ENCODE results near the gene PHC2. TPM values are rescaled to one million over a fixed set of nuclear protein-coding genes. Genes with fewer than 3 reads are reported as not detected.

Gene PHC2
- total and polyA plus RNA-seq, 2 of the 13 experiments (the other 11 are each of a cell fraction or from before 2014, with no cell fraction given): 52.5 to 84.9 TPM

GRCh38 chr1:33342041-33342723, 88.7 kb downstream of the PHC2 start (continued):
- TF ChIP-seq, protein P1, sequence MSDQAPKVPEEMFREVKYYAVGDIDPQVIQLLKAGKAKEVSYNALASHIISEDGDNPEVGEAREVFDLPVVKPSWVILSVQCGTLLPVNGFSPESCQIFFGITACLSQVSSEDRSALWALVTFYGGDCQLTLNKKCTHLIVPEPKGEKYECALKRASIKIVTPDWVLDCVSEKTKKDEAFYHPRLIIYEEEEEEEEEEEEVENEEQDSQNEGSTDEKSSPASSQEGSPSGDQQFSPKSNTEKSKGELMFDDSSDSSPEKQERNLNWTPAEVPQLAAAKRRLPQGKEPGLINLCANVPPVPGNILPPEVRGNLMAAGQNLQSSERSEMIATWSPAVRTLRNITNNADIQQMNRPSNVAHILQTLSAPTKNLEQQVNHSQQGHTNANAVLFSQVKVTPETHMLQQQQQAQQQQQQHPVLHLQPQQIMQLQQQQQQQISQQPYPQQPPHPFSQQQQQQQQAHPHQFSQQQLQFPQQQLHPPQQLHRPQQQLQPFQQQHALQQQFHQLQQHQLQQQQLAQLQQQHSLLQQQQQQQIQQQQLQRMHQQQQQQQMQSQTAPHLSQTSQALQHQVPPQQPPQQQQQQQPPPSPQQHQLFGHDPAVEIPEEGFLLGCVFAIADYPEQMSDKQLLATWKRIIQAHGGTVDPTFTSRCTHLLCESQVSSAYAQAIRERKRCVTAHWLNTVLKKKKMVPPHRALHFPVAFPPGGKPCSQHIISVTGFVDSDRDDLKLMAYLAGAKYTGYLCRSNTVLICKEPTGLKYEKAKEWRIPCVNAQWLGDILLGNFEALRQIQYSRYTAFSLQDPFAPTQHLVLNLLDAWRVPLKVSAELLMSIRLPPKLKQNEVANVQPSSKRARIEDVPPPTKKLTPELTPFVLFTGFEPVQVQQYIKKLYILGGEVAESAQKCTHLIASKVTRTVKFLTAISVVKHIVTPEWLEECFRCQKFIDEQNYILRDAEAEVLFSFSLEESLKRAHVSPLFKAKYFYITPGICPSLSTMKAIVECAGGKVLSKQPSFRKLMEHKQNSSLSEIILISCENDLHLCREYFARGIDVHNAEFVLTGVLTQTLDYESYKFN (CRISPR knock-in tag; conservative IDR thresholded peaks at IDR 0.05): peak; percentile 97
- TF ChIP-seq ERF (CRISPR knock-in tag; IDR thresholded peaks at IDR 0.05) (peak; percentile 87), SALL2 (CRISPR knock-in tag; IDR thresholded peaks at IDR 0.05) (0 out of 2 replicates have a peak, but pooled peaks have one; percentile 64), ZNF737 (CRISPR knock-in tag; IDR thresholded peaks at IDR 0.05; ENCODE audit: borderline replicate concordance) (no peak), KIAA2018 (CRISPR knock-in tag; IDR thresholded peaks at IDR 0.05; ENCODE audit: borderline replicate concordance) (no peak), GATA4 (IDR thresholded peaks at IDR 0.05; ENCODE audit: borderline replicate concordance, low read depth) (no peak), PHB2 (IDR thresholded peaks at IDR 0.05; ENCODE audit: partially characterized antibody) (no peak), ETV5 (CRISPR knock-in tag; IDR thresholded peaks at IDR 0.05; ENCODE audit: borderline replicate concordance) (peak; percentile 93)
- TF ChIP-seq, protein P2, sequence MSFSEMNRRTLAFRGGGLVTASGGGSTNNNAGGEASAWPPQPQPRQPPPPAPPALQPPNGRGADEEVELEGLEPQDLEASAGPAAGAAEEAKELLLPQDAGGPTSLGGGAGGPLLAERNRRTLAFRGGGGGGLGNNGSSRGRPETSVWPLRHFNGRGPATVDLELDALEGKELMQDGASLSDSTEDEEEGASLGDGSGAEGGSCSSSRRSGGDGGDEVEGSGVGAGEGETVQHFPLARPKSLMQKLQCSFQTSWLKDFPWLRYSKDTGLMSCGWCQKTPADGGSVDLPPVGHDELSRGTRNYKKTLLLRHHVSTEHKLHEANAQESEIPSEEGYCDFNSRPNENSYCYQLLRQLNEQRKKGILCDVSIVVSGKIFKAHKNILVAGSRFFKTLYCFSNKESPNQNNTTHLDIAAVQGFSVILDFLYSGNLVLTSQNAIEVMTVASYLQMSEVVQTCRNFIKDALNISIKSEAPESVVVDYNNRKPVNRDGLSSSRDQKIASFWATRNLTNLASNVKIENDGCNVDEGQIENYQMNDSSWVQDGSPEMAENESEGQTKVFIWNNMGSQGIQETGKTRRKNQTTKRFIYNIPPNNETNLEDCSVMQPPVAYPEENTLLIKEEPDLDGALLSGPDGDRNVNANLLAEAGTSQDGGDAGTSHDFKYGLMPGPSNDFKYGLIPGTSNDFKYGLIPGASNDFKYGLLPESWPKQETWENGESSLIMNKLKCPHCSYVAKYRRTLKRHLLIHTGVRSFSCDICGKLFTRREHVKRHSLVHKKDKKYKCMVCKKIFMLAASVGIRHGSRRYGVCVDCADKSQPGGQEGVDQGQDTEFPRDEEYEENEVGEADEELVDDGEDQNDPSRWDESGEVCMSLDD (CRISPR knock-in tag; IDR thresholded peaks at IDR 0.05; ENCODE audit: borderline replicate concordance): no peak
- TF ChIP-seq, protein P3, sequence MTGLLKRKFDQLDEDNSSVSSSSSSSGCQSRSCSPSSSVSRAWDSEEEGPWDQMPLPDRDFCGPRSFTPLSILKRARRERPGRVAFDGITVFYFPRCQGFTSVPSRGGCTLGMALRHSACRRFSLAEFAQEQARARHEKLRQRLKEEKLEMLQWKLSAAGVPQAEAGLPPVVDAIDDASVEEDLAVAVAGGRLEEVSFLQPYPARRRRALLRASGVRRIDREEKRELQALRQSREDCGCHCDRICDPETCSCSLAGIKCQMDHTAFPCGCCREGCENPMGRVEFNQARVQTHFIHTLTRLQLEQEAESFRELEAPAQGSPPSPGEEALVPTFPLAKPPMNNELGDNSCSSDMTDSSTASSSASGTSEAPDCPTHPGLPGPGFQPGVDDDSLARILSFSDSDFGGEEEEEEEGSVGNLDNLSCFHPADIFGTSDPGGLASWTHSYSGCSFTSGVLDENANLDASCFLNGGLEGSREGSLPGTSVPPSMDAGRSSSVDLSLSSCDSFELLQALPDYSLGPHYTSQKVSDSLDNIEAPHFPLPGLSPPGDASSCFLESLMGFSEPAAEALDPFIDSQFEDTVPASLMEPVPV (CRISPR knock-in tag; IDR thresholded peaks at IDR 0.05): no peak

All from HepG2 (cell line).